ENCODE measurements around the gene INSYN1.

DNA sequence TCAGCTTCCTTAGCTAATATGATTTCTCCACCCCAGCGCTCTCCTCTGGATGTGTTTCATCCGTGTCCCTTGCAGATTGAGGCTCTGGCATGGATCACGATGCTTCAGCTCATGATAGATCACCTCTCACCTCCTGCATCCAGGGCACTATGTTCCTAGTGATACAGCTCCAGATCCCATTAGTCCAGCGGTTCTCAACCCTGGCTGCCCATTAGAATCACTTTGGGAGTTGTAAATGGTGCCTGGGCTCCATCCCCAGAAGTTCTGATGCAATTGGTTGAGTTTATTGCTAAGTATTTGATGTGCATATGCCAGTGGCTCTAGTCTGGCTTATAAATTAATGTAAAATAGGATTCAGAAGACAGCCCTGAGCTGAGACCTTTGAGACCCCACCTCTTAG is 34.5 kb downstream of the INSYN1 start:
- no peak for TF ChIP-seq CBX2 (IDR thresholded peaks at IDR 0.05; ENCODE audit: low read depth, low read length)
- TF ChIP-seq CBX2 (CRISPR knock-in tag; IDR thresholded peaks at IDR 0.05; ENCODE audit: low read depth) = no peak
- no peak for TF ChIP-seq JDP2 (CRISPR knock-in tag; IDR thresholded peaks at IDR 0.05; ENCODE audit: borderline replicate concordance)
- no peak for TF ChIP-seq ZEB1 (IDR thresholded peaks at IDR 0.05; ENCODE audit: insufficient replicate concordance, low read depth)
- no peak for TF ChIP-seq ZNF567 (CRISPR knock-in tag; IDR thresholded peaks at IDR 0.05; ENCODE audit: borderline replicate concordance)
- no peak for TF ChIP-seq EP300 (IDR thresholded peaks at IDR 0.05; ENCODE audit: low read depth in 2 of 2, low read length in 2 of 2)
- no peak for TF ChIP-seq EP300 (CRISPR knock-in tag; IDR thresholded peaks at IDR 0.05; ENCODE audit: borderline replicate concordance)
- no peak for TF ChIP-seq CREB1 (IDR thresholded peaks at IDR 0.05)
- TF ChIP-seq CREB1 (CRISPR knock-in tag; IDR thresholded peaks at IDR 0.05) = no peak
- TF ChIP-seq TCF7L2 (IDR thresholded peaks at IDR 0.05; ENCODE audit: low read depth, low read length) = no peak
- TF ChIP-seq ZBTB7B (CRISPR knock-in tag; IDR thresholded peaks at IDR 0.05) = no peak
- no peak for TF ChIP-seq POLR2A (IDR thresholded peaks at IDR 0.05; ENCODE audit: insufficient read depth in 1 of 2, low read depth in 2 of 2, low read length in 2 of 2)

Measured in HepG2 (cell line).